Measurements from ENCODE around the gene PHF8. TPM values are rescaled to one million over a fixed set of nuclear protein-coding genes. Genes with fewer than 3 reads are reported as not detected.

PHF8 gene
- total RNA-seq, 1 experiment from 2014 or later: 29.6 TPM

GRCh38 chrX:54029529-54030143, 14.6 kb downstream of the PHF8 start:
- peaks cover 6% of the 10 kb centered on the region for H3K4me1 Mint-ChIP-seq
- no peaks in the 10 kb centered on the region for H3K9me3 Mint-ChIP-seq
- DNase-seq (ENCODE audit: low spot score): no peak
- peaks cover 21% of the 10 kb centered on the region for H3K36me3 Mint-ChIP-seq
- TF ChIP-seq ZNF263 (CRISPR knock-in tag; IDR thresholded peaks at IDR 0.05; ENCODE audit: low read depth) (no peak), NR1H2 (CRISPR knock-in tag; IDR thresholded peaks at IDR 0.05) (no peak), FOXP1 (CRISPR knock-in tag; IDR thresholded peaks at IDR 0.05; ENCODE audit: borderline replicate concordance) (no peak), NFE2L1 (CRISPR knock-in tag; IDR thresholded peaks at IDR 0.05) (no peak), STAT6 (CRISPR knock-in tag; conservative IDR thresholded peaks at IDR 0.05; ENCODE audit: low read depth) (no peak), ETV6 (CRISPR knock-in tag; IDR thresholded peaks at IDR 0.05) (no peak), SMAD4 (CRISPR knock-in tag; IDR thresholded peaks at IDR 0.05) (no peak), E2F1 (CRISPR knock-in tag; IDR thresholded peaks at IDR 0.05) (no peak), RELA (CRISPR knock-in tag; IDR thresholded peaks at IDR 0.05; ENCODE audit: borderline replicate concordance) (no peak), GRHL2 (CRISPR knock-in tag; IDR thresholded peaks at IDR 0.05; ENCODE audit: insufficient replicate concordance, severe bottlenecking) (no peak), ZBTB21 (CRISPR knock-in tag; IDR thresholded peaks at IDR 0.05; ENCODE audit: borderline replicate concordance) (no peak), CBFB (CRISPR knock-in tag; IDR thresholded peaks at IDR 0.05; ENCODE audit: low read depth) (no peak), SMAD3 (CRISPR knock-in tag; IDR thresholded peaks at IDR 0.05; ENCODE audit: borderline replicate concordance) (no peak), NR3C1 (CRISPR knock-in tag; conservative IDR thresholded peaks at IDR 0.05; ENCODE audit: low read depth) (no peak), ZNF281 (CRISPR knock-in tag; IDR thresholded peaks at IDR 0.05) (no peak)
- TF ChIP-seq, protein P1, sequence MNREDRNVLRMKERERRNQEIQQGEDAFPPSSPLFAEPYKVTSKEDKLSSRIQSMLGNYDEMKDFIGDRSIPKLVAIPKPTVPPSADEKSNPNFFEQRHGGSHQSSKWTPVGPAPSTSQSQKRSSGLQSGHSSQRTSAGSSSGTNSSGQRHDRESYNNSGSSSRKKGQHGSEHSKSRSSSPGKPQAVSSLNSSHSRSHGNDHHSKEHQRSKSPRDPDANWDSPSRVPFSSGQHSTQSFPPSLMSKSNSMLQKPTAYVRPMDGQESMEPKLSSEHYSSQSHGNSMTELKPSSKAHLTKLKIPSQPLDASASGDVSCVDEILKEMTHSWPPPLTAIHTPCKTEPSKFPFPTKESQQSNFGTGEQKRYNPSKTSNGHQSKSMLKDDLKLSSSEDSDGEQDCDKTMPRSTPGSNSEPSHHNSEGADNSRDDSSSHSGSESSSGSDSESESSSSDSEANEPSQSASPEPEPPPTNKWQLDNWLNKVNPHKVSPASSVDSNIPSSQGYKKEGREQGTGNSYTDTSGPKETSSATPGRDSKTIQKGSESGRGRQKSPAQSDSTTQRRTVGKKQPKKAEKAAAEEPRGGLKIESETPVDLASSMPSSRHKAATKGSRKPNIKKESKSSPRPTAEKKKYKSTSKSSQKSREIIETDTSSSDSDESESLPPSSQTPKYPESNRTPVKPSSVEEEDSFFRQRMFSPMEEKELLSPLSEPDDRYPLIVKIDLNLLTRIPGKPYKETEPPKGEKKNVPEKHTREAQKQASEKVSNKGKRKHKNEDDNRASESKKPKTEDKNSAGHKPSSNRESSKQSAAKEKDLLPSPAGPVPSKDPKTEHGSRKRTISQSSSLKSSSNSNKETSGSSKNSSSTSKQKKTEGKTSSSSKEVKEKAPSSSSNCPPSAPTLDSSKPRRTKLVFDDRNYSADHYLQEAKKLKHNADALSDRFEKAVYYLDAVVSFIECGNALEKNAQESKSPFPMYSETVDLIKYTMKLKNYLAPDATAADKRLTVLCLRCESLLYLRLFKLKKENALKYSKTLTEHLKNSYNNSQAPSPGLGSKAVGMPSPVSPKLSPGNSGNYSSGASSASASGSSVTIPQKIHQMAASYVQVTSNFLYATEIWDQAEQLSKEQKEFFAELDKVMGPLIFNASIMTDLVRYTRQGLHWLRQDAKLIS (CRISPR knock-in tag; IDR thresholded peaks at IDR 0.05; ENCODE audit: borderline replicate concordance): no peak
- TF ChIP-seq, protein P2, sequence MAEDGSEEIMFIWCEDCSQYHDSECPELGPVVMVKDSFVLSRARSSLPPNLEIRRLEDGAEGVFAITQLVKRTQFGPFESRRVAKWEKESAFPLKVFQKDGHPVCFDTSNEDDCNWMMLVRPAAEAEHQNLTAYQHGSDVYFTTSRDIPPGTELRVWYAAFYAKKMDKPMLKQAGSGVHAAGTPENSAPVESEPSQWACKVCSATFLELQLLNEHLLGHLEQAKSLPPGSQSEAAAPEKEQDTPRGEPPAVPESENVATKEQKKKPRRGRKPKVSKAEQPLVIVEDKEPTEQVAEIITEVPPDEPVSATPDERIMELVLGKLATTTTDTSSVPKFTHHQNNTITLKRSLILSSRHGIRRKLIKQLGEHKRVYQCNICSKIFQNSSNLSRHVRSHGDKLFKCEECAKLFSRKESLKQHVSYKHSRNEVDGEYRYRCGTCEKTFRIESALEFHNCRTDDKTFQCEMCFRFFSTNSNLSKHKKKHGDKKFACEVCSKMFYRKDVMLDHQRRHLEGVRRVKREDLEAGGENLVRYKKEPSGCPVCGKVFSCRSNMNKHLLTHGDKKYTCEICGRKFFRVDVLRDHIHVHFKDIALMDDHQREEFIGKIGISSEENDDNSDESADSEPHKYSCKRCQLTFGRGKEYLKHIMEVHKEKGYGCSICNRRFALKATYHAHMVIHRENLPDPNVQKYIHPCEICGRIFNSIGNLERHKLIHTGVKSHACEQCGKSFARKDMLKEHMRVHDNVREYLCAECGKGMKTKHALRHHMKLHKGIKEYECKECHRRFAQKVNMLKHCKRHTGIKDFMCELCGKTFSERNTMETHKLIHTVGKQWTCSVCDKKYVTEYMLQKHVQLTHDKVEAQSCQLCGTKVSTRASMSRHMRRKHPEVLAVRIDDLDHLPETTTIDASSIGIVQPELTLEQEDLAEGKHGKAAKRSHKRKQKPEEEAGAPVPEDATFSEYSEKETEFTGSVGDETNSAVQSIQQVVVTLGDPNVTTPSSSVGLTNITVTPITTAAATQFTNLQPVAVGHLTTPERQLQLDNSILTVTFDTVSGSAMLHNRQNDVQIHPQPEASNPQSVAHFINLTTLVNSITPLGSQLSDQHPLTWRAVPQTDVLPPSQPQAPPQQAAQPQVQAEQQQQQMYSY (CRISPR knock-in tag; IDR thresholded peaks at IDR 0.05): no peak
- POLR2A ChIA-PET: no interaction called here
- H3K27ac Mint-ChIP-seq: no peak overlapping the region
- ATAC-seq: no peak
- CTCF ChIA-PET: no interaction called here
- H3K4me3 Mint-ChIP-seq: no peak overlapping the region
- no peaks in the 10 kb centered on the region for H3K27me3 Mint-ChIP-seq (ENCODE audit: low read depth)

Data from WTC11 (cell line).